Measurements from ENCODE around the gene PYGO2.

DNA sequence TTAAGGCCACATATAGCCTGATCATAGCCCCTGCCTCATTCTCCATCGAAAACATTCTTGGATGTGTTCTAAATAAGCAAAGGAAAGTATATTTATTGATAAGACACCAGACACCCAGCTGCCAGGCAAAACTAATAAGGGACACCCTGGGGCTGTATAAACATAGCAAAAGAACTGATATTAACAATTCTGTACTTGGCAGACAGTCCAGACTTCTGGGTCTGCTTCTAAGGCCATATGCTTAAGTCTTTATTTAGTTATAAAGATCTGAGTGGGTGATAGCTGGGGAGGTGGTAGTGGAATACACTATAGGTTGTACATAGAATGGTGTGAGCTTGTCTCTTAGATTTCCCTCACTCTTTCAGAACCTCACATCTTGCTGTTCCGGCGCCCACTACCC is 16.8 kb upstream of the PYGO2 start:
- TF ChIP-seq TCF7 (CRISPR knock-in tag; IDR thresholded peaks at IDR 0.05; ENCODE audit: low read depth): no peak
- TF ChIP-seq, protein P1, sequence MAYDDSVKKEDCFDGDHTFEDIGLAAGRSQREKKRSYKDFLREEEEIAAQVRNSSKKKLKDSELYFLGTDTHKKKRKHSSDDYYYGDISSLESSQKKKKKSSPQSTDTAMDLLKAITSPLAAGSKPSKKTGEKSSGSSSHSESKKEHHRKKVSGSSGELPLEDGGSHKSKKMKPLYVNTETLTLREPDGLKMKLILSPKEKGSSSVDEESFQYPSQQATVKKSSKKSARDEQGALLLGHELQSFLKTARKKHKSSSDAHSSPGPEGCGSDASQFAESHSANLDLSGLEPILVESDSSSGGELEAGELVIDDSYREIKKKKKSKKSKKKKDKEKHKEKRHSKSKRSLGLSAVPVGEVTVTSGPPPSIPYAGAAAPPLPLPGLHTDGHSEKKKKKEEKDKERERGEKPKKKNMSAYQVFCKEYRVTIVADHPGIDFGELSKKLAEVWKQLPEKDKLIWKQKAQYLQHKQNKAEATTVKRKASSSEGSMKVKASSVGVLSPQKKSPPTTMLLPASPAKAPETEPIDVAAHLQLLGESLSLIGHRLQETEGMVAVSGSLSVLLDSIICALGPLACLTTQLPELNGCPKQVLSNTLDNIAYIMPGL (CRISPR knock-in tag; IDR thresholded peaks at IDR 0.05): no peak
- TF ChIP-seq, protein P2, sequence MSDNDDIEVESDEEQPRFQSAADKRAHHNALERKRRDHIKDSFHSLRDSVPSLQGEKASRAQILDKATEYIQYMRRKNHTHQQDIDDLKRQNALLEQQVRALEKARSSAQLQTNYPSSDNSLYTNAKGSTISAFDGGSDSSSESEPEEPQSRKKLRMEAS (CRISPR knock-in tag; IDR thresholded peaks at IDR 0.05): no peak
- TF ChIP-seq JUN (CRISPR knock-in tag; IDR thresholded peaks at IDR 0.05): no peak
- TF ChIP-seq FOXP1 (CRISPR knock-in tag; IDR thresholded peaks at IDR 0.05; ENCODE audit: borderline replicate concordance): no peak
- TF ChIP-seq, protein P3, sequence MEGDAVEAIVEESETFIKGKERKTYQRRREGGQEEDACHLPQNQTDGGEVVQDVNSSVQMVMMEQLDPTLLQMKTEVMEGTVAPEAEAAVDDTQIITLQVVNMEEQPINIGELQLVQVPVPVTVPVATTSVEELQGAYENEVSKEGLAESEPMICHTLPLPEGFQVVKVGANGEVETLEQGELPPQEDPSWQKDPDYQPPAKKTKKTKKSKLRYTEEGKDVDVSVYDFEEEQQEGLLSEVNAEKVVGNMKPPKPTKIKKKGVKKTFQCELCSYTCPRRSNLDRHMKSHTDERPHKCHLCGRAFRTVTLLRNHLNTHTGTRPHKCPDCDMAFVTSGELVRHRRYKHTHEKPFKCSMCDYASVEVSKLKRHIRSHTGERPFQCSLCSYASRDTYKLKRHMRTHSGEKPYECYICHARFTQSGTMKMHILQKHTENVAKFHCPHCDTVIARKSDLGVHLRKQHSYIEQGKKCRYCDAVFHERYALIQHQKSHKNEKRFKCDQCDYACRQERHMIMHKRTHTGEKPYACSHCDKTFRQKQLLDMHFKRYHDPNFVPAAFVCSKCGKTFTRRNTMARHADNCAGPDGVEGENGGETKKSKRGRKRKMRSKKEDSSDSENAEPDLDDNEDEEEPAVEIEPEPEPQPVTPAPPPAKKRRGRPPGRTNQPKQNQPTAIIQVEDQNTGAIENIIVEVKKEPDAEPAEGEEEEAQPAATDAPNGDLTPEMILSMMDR (IDR thresholded peaks at IDR 0.05): no peak
- no peak for TF ChIP-seq NFYB (CRISPR knock-in tag; conservative IDR thresholded peaks at IDR 0.05; ENCODE audit: low read depth)
- TF ChIP-seq, protein P4, sequence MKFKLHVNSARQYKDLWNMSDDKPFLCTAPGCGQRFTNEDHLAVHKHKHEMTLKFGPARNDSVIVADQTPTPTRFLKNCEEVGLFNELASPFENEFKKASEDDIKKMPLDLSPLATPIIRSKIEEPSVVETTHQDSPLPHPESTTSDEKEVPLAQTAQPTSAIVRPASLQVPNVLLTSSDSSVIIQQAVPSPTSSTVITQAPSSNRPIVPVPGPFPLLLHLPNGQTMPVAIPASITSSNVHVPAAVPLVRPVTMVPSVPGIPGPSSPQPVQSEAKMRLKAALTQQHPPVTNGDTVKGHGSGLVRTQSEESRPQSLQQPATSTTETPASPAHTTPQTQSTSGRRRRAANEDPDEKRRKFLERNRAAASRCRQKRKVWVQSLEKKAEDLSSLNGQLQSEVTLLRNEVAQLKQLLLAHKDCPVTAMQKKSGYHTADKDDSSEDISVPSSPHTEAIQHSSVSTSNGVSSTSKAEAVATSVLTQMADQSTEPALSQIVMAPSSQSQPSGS (CRISPR knock-in tag; IDR thresholded peaks at IDR 0.05; ENCODE audit: borderline replicate concordance, low read depth): no peak
- TF ChIP-seq, protein P5, sequence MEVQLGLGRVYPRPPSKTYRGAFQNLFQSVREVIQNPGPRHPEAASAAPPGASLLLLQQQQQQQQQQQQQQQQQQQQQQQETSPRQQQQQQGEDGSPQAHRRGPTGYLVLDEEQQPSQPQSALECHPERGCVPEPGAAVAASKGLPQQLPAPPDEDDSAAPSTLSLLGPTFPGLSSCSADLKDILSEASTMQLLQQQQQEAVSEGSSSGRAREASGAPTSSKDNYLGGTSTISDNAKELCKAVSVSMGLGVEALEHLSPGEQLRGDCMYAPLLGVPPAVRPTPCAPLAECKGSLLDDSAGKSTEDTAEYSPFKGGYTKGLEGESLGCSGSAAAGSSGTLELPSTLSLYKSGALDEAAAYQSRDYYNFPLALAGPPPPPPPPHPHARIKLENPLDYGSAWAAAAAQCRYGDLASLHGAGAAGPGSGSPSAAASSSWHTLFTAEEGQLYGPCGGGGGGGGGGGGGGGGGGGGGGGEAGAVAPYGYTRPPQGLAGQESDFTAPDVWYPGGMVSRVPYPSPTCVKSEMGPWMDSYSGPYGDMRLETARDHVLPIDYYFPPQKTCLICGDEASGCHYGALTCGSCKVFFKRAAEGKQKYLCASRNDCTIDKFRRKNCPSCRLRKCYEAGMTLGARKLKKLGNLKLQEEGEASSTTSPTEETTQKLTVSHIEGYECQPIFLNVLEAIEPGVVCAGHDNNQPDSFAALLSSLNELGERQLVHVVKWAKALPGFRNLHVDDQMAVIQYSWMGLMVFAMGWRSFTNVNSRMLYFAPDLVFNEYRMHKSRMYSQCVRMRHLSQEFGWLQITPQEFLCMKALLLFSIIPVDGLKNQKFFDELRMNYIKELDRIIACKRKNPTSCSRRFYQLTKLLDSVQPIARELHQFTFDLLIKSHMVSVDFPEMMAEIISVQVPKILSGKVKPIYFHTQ (CRISPR knock-in tag; IDR thresholded peaks at IDR 0.05): no peak

Data from WTC11 (cell line).